NCI-H1105 (cell line): ENCODE results near the gene TNRC18.
"Not testable (repeated sequence)": the region's sequence is repeated elsewhere in the genome, so short reads cannot be mapped to it uniquely, and the experiment has no call there.

Experiments
- DNase-seq: peaks from one replicate; lab custom pipeline; 2025; lab: John Stamatoyannopoulos, UW

TNRC18 gene, protein sequence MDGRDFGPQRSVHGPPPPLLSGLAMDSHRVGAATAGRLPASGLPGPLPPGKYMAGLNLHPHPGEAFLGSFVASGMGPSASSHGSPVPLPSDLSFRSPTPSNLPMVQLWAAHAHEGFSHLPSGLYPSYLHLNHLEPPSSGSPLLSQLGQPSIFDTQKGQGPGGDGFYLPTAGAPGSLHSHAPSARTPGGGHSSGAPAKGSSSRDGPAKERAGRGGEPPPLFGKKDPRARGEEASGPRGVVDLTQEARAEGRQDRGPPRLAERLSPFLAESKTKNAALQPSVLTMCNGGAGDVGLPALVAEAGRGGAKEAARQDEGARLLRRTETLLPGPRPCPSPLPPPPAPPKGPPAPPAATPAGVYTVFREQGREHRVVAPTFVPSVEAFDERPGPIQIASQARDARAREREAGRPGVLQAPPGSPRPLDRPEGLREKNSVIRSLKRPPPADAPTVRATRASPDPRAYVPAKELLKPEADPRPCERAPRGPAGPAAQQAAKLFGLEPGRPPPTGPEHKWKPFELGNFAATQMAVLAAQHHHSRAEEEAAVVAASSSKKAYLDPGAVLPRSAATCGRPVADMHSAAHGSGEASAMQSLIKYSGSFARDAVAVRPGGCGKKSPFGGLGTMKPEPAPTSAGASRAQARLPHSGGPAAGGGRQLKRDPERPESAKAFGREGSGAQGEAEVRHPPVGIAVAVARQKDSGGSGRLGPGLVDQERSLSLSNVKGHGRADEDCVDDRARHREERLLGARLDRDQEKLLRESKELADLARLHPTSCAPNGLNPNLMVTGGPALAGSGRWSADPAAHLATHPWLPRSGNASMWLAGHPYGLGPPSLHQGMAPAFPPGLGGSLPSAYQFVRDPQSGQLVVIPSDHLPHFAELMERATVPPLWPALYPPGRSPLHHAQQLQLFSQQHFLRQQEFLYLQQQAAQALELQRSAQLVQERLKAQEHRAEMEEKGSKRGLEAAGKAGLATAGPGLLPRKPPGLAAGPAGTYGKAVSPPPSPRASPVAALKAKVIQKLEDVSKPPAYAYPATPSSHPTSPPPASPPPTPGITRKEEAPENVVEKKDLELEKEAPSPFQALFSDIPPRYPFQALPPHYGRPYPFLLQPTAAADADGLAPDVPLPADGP (N-terminal part only)

DNA sequence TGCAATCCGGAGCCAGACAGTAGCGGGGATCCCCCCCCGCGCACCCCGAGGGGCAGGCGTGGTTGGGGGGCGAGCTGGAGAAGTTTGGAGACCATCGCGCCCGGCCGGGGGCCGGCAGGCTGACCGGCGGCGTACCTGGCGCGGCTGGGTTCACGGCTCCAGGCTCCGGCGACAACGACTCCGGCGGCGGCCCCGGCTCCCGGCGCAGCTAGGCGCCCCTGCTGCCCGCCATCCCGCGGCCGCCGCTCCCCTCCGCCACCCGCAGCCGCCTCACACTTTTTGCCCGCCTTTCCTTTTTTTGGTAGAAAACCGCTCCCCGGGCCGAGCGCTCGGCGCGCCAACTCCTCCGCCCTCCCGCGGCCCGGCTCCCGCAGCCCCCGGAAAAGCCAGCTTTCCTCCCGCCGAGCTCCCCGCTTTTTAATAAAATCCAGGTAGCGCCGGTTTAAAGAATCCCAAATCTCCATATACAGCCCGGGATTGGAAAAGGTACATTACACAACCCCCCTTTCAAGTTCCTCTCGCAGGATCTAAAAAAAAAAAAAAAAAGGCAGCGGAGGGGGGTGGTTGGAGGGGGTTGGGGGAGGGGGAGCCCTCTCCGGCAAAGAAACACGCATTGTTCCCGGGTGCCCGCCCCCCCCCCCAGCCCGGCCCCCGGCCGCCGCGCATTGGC is at the start of gene TNRC18:
TSS of gene TNRC18 (minus strand) at position 529 of the 670 bp plus-strand sequence. CDS start 2,588 bp downstream, outside the sequence.
- DNase-seq, result no peak

DNA sequence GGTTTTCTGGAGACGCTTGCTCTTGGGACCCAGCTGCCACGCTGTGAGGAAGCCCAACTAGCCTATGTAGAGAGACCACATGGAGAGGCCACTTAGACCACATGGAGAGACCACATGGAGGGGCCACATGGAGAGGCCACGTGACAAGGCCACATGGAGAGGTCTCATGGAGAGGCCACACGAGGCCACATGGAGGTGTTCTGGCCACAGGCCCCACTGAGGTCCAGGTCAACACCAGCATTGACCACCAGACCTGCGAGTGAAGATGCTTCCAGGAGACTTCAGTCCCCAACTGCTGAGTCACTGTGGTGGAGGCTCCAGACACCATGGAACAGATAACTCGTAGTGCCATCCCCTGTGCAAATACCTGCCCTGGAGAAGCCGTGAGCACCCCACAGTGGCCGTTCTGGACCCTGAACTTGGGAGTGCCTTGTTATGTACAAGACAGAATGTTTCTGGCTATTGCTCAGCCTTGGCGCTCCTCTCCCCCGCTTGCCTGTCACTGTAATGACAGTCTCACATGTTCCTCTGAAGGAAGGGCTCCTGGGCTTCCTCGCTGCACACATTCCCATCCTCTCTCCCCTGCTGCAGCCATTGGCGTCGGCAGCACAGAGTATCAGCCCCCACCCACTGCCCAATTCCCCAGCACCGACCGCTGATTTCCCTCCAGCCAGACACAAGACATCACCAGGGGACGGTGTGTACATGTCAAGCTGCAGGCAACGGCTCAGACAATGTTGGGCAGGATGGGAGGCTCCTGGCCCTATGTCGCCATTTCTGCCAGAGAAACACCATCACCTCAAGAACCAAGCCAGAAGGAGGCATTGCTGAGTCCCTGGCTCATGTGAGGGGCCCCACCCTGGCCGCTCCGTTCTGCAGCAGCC is 49.0 kb upstream of the TNRC18 start:
- no peak for DNase-seq

DNA sequence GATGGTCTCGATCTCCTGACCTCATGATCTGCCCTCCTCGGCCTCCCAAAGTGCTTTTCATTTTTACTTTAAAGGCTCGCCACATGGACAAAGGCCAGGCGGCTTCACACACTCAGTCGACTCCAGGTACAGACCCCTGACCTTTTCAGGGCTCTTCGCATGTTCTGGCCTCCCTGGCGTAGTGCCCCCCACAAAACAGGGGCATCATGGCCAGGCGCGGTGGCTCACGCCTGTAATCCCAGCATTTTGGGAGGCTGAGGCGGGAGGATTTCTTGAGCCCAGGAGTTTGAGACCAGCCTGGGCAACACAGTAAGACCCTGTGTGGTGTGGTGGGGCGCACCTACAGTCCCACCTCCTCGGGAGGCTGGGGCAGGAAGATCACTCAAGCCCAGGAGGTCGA is 48.0 kb upstream of the TNRC18 start:
- not testable (repeated sequence) for DNase-seq

DNA sequence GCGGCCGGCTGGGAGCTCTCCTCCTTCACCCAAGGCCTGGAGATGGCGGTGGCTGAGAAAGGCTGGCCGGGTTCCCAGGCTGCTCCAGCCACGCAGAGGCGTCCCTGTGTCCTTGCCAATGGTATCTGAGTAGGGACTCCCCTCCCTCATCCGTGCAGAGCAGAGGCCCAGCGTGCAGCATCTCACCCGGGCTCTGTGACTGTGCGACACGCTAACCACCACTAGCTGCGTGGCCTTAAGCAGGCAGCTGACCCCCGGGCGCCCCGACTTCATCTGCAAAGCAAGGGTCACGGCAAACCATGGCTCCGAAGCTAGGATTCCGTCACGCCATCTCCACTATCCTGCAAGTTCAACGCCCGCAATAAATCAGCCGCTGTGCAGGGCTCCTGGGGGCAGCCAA is 47.2 kb upstream of the TNRC18 start:
- no peak for DNase-seq

DNA sequence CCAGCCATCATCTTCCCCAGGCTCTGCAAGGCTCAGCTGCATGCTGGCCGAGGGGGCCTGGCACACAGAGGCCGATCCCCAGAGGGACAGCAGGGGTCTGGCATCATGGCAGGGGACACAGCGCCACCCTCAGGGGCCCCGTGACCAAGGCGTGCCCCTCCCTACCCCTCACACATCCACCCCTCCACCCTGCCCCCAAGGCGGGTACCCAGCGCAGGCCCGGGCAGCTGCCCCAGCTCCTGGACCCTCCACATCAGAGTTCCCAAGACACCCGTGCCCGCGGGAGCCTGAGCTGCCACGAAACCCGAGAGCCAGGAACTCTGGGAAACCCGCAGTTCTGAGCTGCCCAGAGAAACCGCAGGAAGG is 46.5 kb upstream of the TNRC18 start:
- DNase-seq, result no peak

DNA sequence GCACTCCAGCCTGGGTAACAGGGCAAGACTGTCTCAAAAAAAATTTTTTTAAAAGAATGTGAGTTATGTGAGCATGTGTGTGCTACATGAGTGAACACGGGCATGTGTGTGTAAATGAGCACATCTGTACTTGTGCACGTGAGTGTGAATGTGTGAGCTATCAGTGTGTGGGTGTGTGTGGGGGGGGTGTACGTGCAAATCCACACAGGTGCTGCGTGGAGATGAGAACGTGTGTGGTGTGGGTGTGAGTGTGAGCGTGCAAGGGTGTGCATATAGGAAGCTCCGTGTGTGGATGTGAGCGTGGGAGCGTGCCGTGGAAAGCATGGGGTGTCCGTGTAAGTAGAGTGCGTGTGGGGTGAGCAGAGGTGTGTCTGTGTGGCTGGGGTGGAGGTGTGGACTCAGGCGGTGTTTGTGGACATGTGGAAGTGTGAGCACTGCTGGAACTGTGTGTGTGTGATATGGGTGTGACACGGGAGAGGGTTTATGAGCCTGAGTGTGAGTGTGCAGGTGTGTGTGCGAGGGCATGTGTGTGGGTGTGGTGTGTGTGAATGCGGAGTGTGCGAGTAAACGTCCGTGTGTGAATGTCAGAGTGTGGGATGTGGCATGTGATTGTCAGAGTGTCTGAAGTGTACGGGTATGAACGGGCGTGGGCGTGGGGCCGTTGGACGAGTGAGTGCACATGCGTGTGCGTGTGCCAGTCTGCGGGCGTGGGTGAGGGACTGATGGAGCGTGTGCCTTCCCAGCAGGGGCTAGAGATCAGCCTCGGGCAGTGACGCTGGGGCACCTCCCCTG is 45.9 kb upstream of the TNRC18 start:
- no peak for DNase-seq

DNA sequence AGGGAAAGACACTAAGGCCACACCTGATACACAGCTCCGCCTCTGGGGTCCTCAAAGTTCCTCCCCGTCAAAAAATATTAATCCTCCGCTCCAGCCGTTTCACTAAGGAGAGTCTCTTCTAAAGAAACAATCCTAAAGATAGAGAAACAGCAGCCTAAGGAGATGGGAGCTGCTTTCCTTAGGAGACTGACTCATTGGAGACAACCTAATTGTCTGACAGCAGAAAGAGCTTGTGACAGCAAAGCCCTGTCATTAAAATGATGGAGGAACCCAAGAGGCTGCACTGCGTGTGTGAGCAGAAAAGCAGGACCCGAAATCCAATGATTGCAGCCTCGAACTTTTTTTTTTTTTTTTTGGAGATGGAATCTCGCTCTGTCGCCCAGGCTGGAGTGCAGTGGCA is 44.0 kb upstream of the TNRC18 start:
- DNase-seq, result no peak

DNA sequence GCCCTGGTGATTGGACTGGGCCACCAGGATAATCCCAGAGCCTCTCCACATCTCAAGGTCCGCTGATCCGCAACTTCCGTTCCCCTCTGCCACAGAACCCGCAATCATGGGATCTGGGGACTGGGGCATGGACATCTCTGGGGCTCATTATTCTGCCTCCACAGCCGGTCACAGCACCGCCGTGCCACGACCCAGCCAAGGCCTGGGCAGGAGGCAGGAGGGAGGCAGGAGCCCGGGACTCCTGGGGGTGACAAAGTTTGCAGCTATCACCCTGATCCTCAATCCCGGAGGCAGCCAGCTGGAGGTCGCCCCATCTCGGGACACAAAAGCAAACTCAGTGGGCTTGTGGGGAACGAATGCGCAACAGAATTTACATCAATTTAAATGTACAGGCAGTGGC is 42.9 kb upstream of the TNRC18 start:
- DNase-seq, result no peak

DNA sequence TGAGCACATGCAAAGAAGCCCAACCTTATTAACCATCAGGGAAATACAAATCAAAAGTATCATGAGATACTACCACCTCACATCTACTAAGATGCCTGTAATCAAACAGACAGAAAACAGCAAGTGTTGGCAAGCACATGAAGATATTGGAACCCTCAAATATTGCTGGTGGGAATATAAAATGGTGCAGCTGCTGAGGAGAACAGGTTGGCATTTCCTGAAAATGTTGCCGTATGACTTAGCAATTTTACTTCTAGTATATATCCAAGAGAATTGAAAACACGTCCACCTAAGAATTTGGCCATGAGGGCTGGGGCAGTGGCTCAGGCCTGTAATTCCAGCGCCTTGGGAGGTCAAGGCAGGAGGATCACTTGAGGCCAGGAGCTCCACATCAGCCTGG is 39.4 kb upstream of the TNRC18 start:
- no peak for DNase-seq

DNA sequence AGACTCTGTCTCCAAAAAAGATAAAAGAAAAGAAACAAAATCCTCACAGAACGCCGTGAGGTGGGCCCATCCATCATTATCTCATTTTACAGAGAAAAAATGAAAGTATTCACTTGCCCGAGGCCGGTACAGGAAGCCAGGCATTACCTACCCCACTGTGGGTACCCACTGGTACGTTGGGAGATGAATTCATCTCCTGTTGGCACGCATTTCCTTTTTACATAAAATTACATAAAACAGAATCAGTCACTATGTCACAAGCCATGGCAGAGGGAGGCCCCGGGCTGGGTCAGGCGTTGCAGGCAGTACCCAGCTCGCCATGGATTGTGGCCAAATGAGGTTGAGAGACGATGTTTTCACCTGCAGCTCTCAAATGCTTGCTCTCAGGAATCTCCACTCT is 38.6 kb upstream of the TNRC18 start:
- DNase-seq, result no peak

DNA sequence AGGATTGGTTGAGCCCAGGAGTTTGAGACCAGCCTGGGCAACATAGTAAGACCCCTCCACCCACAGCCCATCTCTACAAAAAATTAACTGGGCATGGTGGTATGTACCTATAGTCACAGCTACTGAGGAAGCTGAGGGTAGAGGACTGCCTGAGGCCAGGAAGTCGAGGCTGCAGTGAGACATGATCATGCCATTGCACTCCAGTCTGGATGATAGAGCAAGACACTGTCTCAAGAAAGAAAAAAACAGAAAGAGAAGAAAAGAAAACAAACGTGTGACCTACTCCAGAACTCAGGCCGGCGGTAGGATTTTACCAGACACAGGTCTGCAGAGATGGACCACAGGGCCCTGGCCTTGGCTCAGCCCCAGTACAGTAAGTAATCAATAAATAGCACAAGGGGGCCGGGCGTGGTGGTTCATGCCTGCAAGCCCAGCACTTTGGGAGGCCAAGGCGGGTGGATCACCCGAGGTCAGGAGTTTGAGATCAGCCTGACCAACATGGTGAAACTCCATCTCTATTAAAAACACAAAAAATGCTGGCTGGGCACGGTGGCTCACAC is 35.4 kb upstream of the TNRC18 start:
- no peak for DNase-seq

DNA sequence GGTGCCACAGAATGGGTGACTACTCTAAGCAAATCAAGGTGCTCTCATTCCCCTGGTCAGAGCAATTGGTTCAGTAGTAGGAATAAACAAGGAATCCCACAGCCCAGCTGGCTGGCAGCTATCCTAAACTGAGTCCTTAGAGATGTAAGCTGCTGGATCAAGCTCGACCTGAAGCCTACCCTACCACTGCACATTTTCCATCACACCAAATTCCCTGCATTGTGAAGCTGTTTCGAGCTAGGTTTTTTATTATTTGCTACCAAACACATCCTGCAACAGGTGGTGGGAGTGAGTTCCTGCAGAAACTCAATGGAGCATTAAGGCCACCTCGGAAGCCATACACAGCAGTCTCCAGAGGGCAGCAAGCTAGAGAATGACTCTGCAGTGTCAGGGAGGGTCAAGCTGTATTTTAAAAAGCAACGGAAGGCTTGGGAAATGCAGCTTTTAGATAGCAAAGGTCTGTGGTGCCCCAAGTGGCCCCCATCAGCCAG is 33.7 kb upstream of the TNRC18 start:
- DNase-seq, result no peak

DNA sequence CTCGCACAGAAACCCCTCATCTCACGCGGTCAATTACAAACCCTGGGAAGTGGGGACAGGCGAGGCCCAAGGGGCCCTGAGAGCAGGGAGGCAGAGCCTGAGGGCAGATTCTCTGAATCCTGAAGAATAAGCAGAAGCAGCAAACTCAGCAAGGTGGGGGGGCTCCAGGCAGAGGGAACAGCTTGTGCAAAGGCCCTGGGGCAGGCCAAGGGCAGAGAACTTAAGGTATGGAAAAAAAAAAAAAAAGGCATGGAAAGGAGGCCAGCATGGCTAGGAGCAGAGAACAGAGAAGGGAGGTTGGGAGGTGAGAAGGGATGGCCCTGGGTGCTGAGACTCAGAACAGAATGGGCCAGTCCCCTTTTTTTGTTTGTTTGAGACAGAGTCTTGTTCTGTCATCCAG is 32.8 kb upstream of the TNRC18 start:
- DNase-seq, result no peak

DNA sequence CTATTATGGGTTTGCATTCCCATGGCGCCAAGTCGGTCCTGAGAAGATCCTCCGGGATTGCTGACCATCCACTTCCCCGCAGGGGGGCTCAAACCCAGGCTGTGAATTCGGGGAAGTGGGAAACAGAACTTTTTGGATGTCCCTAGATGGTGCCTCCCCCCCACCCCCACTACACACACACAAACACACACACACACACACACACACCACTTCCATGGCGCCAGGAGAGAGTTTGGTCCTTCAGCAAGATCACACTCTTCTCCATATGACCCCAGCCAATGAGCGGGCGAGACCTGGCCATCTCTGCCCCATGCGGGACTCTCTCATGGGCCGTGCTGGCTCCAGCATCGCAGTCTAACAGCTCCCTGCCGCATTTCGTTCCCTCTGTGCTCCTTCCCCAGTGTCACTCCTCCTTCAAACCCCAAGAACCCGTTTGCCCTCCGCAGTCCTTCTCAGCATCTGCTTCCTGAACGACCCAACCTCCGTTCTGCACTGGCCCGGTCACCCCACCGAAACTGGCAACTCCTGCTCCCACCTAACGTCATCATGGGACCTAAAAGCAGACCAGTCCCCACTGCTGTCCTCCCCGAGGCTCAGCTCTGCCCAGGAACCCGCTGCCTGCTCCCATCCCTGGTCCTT is 32.1 kb upstream of the TNRC18 start:
- no peak for DNase-seq

DNA sequence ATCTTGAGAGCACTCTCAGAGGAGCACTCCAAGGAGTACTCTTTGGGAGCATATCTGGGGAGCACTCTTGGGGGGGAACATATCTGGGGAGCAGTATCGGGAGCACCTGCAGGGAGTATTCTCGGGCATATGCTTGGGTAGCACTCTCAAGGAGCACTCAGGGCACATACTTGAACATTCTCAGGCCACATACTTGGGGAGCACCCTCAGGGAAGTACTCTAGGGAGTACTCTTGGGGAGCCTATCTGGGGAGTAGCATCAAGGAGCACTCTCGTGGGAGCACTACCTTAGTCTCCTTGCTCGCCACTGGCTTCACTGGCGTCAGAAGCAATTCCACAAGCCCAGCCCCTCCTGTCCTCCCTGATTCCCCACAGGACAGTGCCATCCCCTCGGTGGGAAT is 31.5 kb upstream of the TNRC18 start:
- no peak for DNase-seq

DNA sequence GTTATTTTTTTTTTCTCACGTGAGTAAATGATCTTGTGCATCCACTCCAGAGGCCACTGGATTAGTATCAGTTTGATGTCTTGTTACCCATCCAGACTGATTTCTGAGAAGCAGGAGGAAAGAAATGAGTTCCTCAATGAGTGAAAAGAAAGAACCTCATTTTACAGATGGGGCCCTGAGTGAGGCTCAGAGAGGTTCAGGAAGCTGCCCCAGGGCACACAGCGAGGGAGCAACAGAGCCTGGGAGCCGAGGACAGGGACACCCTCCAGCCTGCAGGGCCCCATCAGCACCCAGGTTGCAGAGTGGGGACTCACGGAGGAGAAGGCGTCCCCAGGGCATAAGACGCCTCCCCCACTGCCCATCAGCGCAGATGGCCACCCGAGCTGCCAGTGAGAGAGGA is 30.9 kb upstream of the TNRC18 start:
- no peak for DNase-seq

DNA sequence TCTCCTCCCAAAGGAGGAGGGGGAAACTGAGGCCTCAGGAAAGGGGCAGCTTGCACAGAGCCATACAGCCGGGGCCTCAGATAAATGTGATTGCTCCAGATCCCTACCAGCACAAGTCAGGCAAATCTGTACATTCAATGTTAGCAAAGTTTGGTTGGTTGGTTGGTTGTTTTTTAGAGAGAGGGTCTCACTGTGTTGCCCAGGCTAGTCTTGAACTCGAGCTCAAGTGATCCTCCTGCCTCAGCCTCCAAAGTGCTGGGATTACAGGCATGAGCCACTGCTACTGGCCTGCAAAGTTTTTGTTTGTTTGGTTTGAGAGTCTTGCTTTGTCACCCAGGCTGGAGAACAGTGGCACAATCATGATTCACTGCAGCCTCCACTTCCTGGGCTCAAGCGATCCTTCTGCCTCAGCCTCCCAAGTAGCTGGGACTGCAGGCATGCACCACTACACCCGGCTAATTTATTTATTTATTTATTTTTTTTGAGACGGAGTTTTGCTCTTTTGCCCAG is 30.0 kb upstream of the TNRC18 start:
- no peak for DNase-seq

DNA sequence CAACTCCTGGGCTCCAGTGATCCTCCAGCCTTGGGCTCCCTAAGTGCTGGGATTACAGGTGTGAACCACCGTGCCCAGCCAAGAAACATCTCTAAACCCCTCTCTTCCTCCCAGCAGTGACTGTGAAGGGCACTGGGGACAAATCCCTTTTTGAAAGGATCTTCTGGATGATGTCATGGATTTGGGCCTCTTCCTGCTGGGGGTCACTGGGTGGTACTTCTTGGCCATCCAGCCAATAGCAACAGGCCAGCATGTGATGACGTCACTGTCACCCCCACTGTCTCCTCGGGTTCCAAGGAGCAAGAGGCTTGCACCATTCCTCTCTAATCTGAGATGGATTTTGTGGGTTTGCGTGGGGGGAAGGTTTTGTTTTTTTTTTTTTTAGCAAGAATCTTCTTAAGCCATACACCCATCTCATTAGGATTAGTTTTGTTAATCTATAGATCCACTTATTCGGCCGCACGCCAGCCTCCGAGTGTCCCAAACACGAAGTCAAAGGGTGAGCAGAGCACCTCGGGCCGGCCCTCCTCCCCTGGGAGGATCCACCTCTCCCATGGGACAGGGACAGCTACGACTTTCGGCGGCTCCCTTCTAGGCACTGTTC is 29.4 kb upstream of the TNRC18 start:
- no peak for DNase-seq

DNA sequence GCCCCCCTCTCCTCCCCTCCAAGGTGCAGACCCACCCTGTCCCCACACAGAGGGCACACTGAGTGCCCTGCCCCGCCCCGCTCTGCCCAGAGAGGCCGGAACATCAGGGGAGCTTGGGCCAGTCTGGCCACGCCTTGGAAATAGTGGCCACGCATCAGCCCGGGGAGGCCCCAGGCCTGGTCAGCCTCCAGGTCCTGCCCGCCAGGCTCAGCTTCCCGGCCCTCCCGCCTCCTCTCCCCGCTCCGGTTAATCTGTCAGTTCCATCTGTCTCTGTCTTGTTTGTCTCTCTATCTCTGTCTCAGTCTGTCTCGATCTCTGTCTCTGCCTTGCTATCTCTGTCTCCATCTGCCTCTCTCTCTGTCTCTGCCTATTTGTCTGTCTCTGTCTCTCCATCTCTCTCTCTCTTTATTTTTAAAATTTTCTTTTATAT is 28.9 kb upstream of the TNRC18 start:
- DNase-seq, result no peak
